Type B pancreatic cell (in vitro differentiated cells): ENCODE results near the gene SPOPL. TPM values are rescaled to one million over a fixed set of nuclear protein-coding genes. Genes with fewer than 3 reads are reported as not detected.

Experiments
- DNase-seq: peaks from one replicate; pipeline ENCODE4 v3.0.0; 2021; ENCODE audit warnings: mixed read lengths; ENCODE audit not compliant: unreplicated experiment; ENCODE audit errors: extremely low spot score
- H3K27ac Mint-ChIP-seq: 2 replicates; pipeline ENCODE4 v1.8.0; 2021; ENCODE audit warnings: mild to moderate bottlenecking, mixed read lengths
- H3K27me3 Mint-ChIP-seq: 2 replicates; pipeline ENCODE4 v1.8.0; 2021; ENCODE audit warnings: mixed read lengths
- H3K36me3 Mint-ChIP-seq: 2 replicates; pipeline ENCODE4 v1.8.0; 2021; ENCODE audit warnings: mixed read lengths
- H3K4me1 Mint-ChIP-seq: one replicate; pipeline ENCODE4 v1.8.0; 2021; ENCODE audit warnings: mixed read lengths; ENCODE audit not compliant: unreplicated experiment
- H3K4me3 Mint-ChIP-seq: 2 replicates; pipeline ENCODE4 v1.8.0; 2021; ENCODE audit warnings: mild to moderate bottlenecking, mixed read lengths
- H3K9me3 Mint-ChIP-seq: 2 replicates; pipeline ENCODE4 v1.8.0; 2021; ENCODE audit warnings: mixed read lengths
- CTCF ChIP-seq: fragments of 200-600 bp; sonication (generic); conservative IDR thresholded peaks from 2 replicates; pipeline ENCODE4 v1.5.0; 2021; ENCODE audit warnings: antibody characterized with exemption, mild to moderate bottlenecking
- total RNA-seq: library from RNA; stranded (reverse); gene quantifications from 2 replicates; pipeline ENCODE4 v1.2.1, GENCODE V29; 2021; ENCODE audit warnings: low replicate concordance

The SPOPL gene
- total RNA-seq, 1 donor from 2014 or later = 24.7 TPM

GRCh38 chr2:138589663-138590062 is 88.1 kb downstream of the SPOPL start:
- Mint-ChIP-seq H3K27ac (no peak overlapping the region), H3K4me3 (no peak overlapping the region), H3K27me3 (no peaks in the 10 kb centered on the region), H3K4me1 (no peaks in the 10 kb centered on the region), H3K36me3 (peaks cover 4% of the 10 kb centered on the region), H3K9me3 (no peaks in the 10 kb centered on the region)
- DNase-seq = no peak
- no peak for TF ChIP-seq CTCF

GRCh38 chr2:138596403-138596802 is 94.8 kb downstream of the SPOPL start:
- H3K27me3 Mint-ChIP-seq = no peaks in the 10 kb centered on the region
- H3K9me3 Mint-ChIP-seq = no peaks in the 10 kb centered on the region
- no peak for TF ChIP-seq CTCF
- DNase-seq = no peak
- H3K27ac Mint-ChIP-seq = no peak overlapping the region
- no peak overlapping the region for H3K4me3 Mint-ChIP-seq
- peaks cover 7% of the 10 kb centered on the region for H3K4me1 Mint-ChIP-seq
- H3K36me3 Mint-ChIP-seq = peaks cover 3% of the 10 kb centered on the region

GRCh38 chr2:138600732-138601457 is 99.3 kb downstream of the SPOPL start:
- Mint-ChIP-seq H3K4me1 (peaks cover 8% of the 10 kb centered on the region), H3K9me3 (no peaks in the 10 kb centered on the region), H3K4me3 (no peak overlapping the region), H3K27me3 (no peaks in the 10 kb centered on the region), H3K36me3 (peaks cover 3% of the 10 kb centered on the region), H3K27ac (no peak overlapping the region)
- DNase-seq = no peak
- TF ChIP-seq CTCF = no peak

GRCh38 chr2:138601458-138602165 is 100.0 kb downstream of the SPOPL start:
- Mint-ChIP-seq H3K36me3 (peaks cover under 1% of the 10 kb centered on the region), H3K27ac (no peak overlapping the region), H3K27me3 (no peaks in the 10 kb centered on the region), H3K4me3 (no peak overlapping the region), H3K9me3 (no peaks in the 10 kb centered on the region), H3K4me1 (peaks cover 8% of the 10 kb centered on the region)
- DNase-seq = no peak
- TF ChIP-seq CTCF = no peak

GRCh38 chr2:138602166-138602460 is 100.5 kb downstream of the SPOPL start:
- Mint-ChIP-seq H3K27ac (no peak overlapping the region), H3K4me3 (no peak overlapping the region), H3K27me3 (no peaks in the 10 kb centered on the region), H3K9me3 (no peaks in the 10 kb centered on the region), H3K4me1 (peaks cover 6% of the 10 kb centered on the region), H3K36me3 (no peaks in the 10 kb centered on the region)
- TF ChIP-seq CTCF = no peak
- DNase-seq = no peak
